Lower leg skin (tissue), 3 donors: ENCODE data around the gene USF1.

Experiments
- CTCF ChIP-seq, 3 donors: fragments of 450-650 bp; IDR thresholded peaks; one replicate each; pipeline ENCODE4 v1.5.1; 2016; ENCODE audit warnings: antibody characterized with exemption in 3 of 3, mild to moderate bottlenecking in 3 of 3, moderate library complexity in 2 of 3
- POLR2A ChIP-seq, 2 donors: fragments of 450-650 bp; IDR thresholded peaks; one replicate each; pipeline ENCODE4 v1.6.1; 2016 to 2017; ENCODE audit warnings: antibody characterized with exemption in 2 of 2, mild to moderate bottlenecking in 1 of 2, moderate library complexity in 1 of 2

GRCh38 chr1:161094481-161094880 is 48.7 kb upstream of the USF1 start:
- TF ChIP-seq POLR2A (IDR thresholded peaks at IDR 0.05) = no peak
- TF ChIP-seq CTCF (IDR thresholded peaks at IDR 0.05) = no peak
